NOMO-1 (cell line): Measurements from ENCODE around the gene RAI14.
A peak's percentile ranks its signal among the peaks of the same experiment; 100 is the strongest.
"Not testable (repeated sequence)": the region's sequence is repeated elsewhere in the genome, so short reads cannot be mapped to it uniquely, and the experiment has no call there.

Source experiments
- DNase-seq, 2 experiments: peaks; one replicate each; lab custom pipeline; 2025; ENCODE audit not compliant: unreplicated experiment in 2 of 2; lab: John Stamatoyannopoulos, UW

Gene RAI14

DNA sequence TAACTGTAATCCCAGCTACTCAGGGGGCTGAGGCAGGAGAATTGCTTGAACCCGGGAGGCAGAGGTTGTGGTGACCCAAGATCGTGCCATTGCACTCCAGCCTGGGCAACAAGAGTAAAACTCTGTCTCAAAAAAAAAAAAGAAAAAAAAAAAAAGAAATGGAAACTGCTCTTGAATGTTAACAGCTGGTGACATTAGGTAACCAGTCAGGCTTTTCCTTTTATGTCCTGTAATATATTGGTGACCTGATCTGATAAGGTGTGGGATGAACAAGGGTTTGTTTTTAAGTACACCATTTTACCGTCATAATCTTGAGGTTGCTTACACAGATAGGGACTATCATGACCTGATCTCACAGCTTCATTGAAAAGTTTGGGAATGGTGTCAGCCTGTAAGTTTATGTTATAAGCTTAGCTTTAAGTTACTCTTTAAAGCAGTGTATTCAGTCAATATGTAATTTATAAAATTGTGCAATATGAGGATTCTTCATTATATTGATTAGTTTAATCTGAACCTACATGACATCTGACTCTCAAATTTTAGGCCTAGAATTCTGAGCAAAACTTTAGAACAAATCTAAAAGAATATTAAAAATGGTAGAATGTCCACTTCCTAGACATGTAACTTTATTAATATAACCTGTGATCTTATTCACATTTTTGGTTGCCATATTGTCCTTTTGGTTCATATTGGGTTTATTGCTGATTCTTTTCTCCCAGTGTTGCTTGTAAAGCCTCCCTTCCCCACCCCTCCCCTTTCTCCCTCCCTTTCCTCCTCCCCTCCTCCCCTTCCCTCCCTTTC is 41.4 kb downstream of the RAI14 start:
- DNase-seq: no peak

DNA sequence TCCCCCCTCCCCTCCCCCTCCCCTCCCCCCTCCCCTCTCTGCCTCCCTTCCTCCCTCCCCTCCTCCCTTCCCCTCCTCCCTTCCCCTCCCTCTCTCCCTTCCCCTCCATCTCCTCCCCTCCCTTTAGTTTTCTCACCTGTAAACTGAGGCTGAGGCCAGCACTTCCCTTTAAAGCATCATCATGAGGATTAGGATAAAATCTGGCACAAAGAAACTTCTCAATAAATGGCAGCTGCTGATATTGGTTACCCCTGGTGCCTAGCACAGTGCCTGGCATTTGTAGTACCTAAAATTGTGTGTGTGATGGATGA is 41.9 kb downstream of the RAI14 start:
- no peak for DNase-seq

DNA sequence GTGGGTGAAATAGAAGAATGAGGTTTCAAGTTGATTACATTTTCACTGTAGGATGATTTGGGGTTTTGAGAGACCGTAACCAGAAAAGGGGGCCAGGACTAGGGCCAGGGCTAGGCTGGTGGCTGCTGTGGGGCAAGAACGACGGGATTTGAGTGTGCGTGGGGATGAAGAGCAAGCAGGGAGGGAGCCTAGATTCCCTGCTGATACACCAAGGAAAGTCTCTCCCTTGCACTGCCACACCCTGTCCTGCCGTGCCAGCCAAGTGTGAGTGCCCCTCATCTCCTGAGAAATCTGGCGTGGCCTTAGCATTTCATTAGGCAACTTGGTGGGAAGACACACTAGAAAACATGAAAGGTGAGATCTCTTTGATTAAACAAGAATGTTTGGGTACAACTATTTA is 42.6 kb downstream of the RAI14 start:
- no peak for DNase-seq

DNA sequence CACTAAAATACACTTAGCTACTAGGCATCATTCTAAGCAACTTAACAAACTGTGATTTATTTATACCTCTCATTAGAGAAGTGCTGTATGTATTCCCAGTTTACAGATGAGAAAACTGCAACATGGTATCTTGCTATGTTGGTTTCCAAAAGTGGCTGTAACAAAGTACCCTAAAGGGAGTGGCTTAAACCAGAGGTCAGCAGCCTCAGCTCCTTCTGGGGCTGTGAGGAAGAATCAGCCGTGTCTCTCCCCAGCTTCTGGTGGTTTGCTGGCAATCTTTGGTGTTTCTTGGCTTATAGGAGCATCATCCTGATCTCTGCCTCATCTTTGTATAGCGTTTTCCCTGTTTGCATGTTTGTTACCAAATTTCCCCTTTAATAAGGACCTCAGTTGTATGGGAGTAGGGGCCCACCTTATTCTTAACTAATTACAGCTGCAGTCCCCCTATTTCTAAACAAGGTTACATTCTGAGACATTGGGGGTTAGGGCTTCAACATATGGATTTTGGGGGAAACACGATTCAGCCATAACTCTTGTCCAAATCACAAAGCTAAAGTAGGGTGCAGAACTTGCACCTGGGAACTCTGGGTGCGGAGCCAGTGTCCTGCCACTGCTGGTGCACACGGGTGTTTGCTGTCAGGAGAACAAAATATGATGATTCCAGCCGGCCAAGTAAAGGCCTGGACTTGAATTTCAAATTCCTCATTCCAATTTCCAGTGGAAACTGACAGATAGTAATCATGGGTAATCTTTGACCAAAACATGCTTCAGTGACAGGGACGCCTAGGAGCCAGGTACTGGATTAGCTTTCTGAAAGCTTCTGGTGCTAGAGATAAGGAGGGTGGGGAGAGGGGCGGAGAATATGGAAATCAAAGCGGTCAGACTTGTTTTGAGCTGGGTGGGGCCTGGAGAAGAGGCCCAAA is 43.3 kb downstream of the RAI14 start:
- no peak for DNase-seq

DNA sequence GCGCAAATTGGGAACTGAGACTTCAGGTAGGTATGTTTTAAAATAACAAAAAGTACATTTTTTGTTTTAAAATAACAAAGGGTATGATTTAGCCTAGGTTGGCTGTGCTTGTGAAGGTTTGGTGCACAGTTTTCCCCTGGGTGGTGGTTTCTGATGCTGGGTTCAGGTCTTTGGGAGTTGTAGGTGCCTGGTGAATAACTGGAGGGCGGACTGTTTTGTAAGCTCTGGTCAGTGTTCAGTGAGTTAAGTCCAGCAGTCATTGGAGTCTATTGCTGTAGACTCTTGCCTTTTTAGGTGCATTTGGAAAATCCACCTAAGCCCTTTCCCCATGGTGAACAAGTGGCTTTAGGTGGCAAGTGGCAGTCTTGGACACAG is 43.9 kb downstream of the RAI14 start:
- DNase-seq: no peak

DNA sequence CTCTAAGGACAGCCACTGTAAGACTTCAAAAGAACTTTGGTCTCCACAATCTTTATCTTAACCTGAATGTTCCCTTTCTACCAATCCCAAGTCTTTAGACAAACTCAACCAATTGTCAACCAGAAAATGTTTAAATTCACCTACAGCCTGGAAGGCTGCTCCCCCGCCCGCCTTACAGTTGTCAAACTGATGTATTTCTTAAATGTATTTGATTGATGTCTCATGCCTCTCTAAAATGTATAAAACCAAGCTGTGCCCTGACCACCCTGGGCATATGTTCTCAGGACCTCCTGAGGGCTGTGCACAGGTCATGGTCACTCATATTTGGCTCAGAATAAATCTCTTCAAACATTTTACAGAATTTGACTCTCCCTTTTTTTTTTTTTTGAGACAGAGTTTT is 45.3 kb downstream of the RAI14 start:
- not testable (repeated sequence) for DNase-seq

DNA sequence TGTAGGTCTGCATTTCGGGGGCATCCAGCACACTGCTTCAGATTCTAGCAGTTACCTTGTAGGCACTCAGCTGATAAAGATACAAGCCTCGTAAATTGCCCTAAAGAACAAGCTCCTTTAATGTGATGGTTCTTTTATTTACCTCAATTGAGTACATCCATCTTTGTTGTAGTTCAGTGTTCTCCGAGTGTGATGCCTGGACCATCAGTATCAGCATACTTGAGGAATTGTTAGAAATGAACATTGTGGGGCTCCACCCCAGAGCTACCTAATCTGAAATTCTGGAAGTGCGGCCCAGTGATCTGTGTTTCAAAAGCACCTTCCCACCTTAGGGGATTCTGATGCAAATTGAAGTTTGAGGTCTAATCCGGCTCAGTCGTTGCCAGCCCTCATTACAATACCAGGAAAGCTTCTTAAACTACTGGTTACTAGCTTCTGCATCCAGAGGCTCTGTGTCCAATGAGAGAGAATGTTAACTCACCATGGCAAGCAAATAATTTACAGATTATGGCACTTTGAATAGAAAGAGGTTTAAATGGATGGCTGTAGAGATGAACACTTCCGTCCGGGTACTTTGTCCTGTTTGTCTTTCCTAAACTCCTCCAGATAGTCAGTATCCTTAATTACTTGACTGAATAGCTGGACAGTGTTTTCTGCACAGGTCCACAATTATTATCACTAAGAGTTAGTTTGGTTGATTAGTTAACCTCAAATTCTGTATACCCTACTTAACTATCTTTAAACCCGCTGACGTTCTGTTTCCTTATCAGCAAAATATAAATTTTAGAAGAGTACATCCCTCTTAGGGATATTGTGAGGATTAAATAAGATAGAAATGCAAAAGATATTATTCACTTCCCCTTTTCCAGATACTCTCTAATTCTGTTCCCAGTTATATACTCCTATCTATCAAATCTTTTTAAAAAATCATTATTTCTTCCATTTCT is 47.9 kb downstream of the RAI14 start:
- DNase-seq: peak in 1 of 2 experiments; percentile 13

DNA sequence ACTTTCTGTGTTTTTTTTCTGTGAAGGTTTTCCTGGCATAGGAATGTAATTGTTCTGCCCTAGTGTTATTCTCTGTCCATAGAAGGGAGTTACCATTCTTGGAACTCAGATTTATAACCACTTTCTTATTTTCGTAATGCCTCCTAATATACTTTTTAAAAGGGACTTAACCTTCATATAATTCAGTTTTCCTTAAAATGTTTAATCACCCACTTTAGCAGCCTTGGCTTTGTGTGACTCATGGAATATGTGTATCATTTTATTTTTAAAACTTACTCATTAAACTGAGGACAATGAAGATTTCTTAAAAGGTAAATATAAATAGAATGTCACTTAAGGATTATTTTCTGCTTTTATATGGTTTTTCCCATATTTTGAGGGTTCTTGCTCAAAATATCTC is 50.0 kb downstream of the RAI14 start:
- no peak for DNase-seq

DNA sequence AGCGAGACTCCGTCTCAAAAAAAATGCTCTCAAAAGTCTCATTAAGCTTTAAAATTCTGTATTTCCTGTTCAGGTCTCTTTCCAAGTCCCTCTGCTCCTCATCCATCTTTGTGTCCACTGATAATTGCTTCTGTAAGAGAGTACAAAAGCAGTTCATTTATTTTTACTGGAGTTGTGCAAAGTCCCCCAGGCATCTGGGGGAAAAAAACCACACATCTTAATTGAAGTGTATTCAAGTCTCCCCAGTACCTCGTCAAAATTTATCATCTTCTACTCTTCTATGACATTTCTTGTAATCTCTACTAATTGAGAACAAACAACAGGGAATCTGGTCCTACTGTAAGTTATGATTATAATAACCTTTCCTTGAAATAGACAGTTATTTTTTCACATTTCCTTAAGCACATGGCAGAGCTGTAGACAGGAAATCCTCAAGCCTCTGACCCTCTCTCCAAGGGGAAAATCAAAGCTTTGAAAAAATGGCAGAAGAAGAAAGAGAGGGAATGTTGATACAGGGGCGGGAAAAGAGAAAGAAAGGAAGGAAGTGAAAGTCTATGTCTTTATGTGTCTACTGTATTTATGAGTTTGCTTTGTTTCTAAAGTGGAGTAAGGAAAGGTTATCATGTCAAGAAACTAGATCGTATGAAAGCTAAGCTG is 51.5 kb downstream of the RAI14 start:
- no peak for DNase-seq

DNA sequence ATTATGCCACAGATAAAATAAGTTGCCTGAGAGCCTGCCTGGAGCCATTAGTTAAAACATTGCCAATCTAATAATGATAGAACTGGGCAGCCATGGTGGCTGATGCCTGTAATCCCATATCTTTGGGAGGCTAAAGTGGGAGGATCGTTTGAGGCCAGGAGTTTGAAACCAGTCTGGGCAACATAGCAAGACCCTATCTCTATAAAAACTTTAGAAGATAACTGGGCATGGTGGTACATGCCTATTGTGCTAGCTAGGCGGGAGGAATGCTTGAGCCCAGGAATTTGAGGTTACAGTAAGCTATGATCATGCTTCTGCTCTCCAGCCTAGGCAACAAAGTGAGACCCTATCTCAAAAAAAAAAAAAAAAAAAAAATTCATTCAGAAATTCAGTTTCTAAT is 52.6 kb downstream of the RAI14 start:
- DNase-seq: no peak

DNA sequence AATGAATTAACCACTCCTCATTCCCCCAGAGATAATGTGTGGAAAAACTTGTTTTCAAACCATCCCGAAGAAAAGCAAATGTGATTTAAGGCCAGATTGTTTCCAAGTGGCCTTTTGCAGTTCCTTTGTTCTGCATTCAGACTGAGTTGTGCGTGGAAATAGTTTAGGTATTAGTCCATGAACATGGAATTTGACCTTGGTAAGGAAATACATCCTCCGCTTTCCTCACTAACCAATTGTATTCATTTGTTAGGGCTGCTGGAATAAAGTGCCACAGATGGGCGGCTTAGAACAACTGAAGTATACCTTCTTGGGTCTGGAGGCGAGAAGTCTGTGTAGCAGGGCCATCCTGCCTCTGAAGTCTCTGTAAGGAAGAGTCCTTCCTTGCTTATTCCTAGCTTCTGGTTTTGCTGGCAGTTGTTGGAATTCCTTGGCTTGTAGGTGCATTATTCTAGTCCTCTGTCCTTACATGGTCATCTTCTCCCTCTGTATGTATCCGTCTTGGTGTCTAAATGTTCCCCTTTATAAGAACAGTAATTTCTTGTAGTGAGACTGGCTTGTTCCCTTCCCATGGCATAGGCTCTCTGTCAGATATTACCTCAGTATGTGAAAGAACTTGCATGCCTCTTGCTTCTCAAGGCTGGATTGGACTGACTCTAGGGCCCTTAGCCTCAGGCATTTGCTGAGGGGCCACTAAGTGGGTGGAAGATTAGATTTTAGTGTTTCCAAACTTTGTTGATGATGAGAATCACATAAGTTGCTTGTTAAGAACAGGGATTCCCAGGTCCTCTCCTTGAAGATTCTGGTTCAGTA is 53.9 kb downstream of the RAI14 start:
- no peak for DNase-seq

DNA sequence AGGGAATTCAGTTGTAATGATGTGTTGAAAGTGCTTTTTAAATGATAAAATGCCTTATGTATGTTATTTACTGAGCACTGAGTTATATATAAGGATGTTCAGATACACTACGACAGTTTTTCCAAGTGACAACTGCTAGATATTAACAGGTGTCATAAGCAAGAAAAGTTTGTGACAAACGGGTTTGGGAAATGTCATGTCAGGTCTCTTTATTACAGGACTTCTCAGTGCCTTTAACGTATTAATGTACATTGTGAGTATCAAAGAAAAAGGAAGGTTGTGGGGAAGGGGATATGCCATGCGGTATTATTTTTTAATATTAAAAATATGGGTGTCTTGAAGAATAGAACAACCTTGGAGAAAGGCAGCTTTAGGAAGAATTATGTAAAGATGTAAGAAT is 56.4 kb downstream of the RAI14 start:
- no peak for DNase-seq

DNA sequence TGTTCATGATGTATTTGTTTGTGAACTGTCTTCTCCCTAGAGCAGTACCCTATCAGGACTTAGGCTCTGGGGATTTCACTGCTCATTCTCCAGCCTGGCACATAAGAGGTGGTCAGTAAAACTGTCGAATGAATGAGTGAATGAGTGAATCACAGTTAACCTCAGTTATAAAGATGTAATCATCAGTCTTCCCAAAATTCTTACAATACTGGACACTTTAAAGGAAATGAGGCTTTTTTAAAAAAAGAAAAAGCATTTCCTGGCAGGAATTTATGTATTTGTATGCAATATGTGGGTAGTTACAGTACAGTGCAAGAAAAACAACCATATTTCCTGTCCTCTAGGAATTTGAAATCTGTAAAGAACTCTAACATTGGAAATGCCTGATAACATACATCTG is 59.6 kb downstream of the RAI14 start:
- no peak for DNase-seq

DNA sequence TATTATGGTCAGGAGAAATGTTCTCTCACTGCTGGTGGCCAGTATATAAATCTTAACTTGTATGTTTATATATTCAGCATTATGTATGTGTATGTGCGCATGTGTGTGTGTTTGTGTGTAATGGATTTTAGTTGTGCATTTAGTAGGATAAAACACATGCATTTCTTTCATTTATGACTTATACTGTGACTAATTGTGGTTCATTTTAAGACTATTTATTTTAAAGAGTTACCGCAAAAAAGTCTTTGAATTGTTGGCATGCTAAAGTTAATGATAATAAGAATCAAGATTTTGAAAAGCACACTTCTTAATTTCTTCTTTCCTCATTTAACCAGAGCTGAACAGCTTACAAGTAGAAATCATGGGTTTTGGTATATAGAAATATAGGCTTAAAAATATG is 60.9 kb downstream of the RAI14 start:
- DNase-seq: no peak

DNA sequence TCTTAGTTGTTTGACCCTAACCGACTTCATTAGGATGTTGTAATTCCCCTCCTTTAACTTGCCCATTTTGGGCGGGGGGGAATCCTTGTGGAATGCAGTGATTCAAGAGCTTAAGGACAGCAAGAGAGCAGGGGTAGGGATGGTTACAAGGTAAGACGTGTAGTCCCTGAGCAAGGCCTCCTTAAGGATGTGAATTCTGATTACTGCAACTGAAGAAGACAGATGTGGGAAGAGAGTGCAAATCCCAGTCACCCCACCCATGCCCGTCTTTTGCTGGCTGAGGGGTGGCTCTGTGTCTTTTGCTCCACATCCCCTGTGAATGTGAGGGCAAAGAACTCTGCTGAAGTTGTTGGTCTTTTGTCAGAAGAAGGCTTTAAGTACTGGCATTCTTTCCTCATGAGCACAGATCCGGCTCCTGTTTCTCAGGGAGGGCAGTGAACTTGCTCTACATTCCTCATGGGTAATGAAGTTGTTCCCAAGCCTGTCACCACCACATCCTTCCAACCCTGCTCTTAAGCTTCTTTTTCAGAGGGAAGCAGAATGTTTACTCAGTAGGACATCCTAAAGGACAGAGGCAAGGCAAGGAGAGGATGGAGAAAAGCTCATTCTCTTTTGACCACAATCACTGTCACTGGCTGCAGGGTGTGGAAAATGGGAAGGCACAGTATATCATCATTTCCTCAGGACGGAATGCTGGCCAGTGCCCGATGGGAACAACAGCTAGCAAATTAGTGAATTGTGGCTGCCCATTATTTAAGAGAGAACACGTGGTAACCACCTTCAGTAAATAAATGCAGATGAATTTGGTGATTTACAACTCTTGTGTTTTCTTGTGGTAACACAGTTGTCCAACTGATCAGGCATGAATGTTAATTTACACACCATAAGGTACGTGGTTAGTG is 61.5 kb downstream of the RAI14 start:
- no peak for DNase-seq

DNA sequence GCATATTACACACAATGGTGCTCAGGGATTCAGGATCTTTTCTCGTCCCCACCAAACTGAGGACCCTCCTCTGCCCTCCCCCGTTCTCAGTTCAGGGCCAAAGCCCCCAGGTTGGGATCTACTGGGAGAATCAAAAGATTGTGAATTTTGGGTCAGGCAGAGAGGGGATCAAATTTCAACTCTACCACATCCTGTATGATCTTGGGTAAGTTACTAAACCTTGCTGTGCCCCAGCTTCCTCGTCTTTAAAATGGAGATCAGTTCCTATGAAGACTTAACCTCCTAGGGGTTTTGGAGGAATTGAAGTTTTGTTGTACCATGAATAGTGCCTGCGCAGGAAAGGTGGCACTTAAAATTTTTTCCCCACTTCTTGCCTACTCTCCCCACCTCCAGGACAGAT is 62.4 kb downstream of the RAI14 start:
- DNase-seq: no peak

DNA sequence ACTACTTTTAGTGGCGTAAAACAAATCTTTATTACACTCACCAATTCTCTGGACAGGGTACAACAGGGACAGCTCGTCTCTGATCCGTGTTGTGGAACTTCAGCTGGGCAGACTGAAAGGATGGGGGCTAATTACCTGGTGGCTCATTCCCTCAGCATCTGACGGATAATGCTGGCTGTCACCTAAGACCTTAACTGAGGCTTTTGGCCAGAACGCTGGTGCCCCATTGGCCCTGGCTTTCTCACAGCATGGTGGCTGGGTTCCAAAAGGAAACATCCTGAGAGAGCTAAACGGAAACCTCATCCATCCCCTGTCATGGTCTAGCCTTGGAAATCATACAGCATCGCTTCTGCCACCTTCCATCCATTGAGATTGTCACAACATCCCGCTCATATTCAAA is 62.9 kb downstream of the RAI14 start:
- no peak for DNase-seq

DNA sequence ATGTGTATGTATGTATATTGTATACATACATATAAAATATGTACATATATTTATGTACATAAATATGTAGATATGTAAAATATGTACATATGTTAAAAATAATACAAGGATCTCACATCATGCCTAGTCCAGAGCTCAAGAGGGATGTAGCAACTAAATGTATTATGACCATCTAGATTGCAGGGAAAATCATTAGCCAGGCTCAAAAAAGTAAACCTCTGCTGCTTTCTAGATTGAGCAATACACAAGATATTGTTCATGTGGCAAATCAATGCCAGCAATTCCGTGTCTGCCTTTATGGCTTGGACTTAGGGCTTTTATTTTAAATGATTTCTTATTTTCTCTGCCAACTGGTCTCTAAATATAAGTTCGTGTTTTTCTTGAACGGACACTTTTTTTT is 65.2 kb downstream of the RAI14 start:
- peak in 1 of 2 experiments; percentile 15 for DNase-seq

DNA sequence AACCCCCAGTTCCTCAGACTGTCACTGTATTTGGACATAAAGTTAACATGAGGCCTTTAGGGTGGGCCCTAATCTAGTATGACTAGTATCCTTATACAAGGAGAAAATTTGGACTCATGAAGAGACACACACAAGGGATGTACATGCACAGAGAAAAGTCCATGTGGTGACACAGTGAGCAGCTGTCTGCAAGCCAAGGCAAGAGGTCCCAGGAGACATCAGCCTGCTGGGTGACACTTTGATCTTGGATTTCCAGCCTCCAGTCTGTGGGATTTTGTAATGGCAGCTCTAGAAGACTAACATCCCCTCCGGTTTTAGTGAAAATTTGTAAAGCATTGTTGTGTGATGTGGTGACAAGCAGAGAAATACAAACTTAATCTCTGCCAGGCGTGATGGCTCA is 66.1 kb downstream of the RAI14 start:
- DNase-seq: no peak
